Fibroblast of pulmonary artery (primary cell): Measurements from ENCODE around the gene POU3F1.

Source experiments
- DNase-seq: peaks from one replicate; pipeline ENCODE4 v3.0.0-alpha.2; 2010; ENCODE audit warnings: low read depth
- H3K4me3 ChIP-seq: replicated peaks from 2 replicates; pipeline ENCODE4 v1.5.1; 2011; ENCODE audit warnings: low read depth, mild to moderate bottlenecking, control low read depth, low read length, moderate library complexity
- CTCF ChIP-seq: IDR thresholded peaks from 2 replicates; pipeline ENCODE4 v1.5.1; 2011; ENCODE audit warnings: mild to moderate bottlenecking, control low read depth, low read length, inconsistent platforms; ENCODE audit errors: missing control alignments

Gene POU3F1

GRCh38 chr1:37998913-37999429 lies 47.6 kb downstream of the POU3F1 start:
- no peak for DNase-seq
- TF ChIP-seq CTCF = no peak
- peak overlapping the region; percentile 27 for H3K4me3 ChIP-seq

- DNase-seq = no peak
- no peak overlapping the region for H3K4me3 ChIP-seq
- TF ChIP-seq CTCF = no peak
These were observed 48.3 kb downstream of the POU3F1 start for GRCh38 chr1:37998089-37998808.

- no peak for TF ChIP-seq CTCF
- DNase-seq = no peak
These were observed 49.1 kb downstream of the POU3F1 start for GRCh38 chr1:37997256-37998088.

GRCh38 chr1:37995751-37996345 lies 50.7 kb downstream of the POU3F1 start:
- H3K4me3 ChIP-seq = peak overlapping the region; percentile 32
- no peak for TF ChIP-seq CTCF
- peak; percentile 86 for DNase-seq

More at GRCh38 chr1:37997256-37998088, 49.1 kb downstream of the POU3F1 start:
- no peak overlapping the region for H3K4me3 ChIP-seq

- no peak for TF ChIP-seq CTCF
- no peak for DNase-seq
- peak overlapping the region; percentile 32 for H3K4me3 ChIP-seq
These were observed 51.6 kb downstream of the POU3F1 start for GRCh38 chr1:37994886-37995566.
